GM12865 (cell line): ENCODE data around the gene CCDC172.

Experiments used
- DNase-seq: peaks from one replicate; pipeline ENCODE4 v3.0.0; 2010; ENCODE audit warnings: low read depth
- H3K4me3 ChIP-seq: 2 replicates; pipeline ENCODE4 v1.5.1; 2011; ENCODE audit warnings: mild to moderate bottlenecking, low read depth, low read length, control low read depth
- TF ChIP-seq, protein P1 (sequence below): IDR thresholded peaks from 2 replicates; pipeline ENCODE4 v1.5.1; 2011; ENCODE audit warnings: low read length, control low read depth, low read depth, inconsistent platforms; ENCODE audit not compliant: insufficient read depth; ENCODE audit errors: missing control alignments

The CCDC172 gene

GRCh38 chr10:116324227-116324950, at the start of gene CCDC172:
TSS of gene CCDC172 (plus strand) at chr10:116324448. CDS start at chr10:116325012, 564 bp downstream.
- no peak for DNase-seq
- TF ChIP-seq, protein P1, sequence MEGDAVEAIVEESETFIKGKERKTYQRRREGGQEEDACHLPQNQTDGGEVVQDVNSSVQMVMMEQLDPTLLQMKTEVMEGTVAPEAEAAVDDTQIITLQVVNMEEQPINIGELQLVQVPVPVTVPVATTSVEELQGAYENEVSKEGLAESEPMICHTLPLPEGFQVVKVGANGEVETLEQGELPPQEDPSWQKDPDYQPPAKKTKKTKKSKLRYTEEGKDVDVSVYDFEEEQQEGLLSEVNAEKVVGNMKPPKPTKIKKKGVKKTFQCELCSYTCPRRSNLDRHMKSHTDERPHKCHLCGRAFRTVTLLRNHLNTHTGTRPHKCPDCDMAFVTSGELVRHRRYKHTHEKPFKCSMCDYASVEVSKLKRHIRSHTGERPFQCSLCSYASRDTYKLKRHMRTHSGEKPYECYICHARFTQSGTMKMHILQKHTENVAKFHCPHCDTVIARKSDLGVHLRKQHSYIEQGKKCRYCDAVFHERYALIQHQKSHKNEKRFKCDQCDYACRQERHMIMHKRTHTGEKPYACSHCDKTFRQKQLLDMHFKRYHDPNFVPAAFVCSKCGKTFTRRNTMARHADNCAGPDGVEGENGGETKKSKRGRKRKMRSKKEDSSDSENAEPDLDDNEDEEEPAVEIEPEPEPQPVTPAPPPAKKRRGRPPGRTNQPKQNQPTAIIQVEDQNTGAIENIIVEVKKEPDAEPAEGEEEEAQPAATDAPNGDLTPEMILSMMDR: no peak
- H3K4me3 ChIP-seq: no peak within 1 kb of the TSS

DNA sequence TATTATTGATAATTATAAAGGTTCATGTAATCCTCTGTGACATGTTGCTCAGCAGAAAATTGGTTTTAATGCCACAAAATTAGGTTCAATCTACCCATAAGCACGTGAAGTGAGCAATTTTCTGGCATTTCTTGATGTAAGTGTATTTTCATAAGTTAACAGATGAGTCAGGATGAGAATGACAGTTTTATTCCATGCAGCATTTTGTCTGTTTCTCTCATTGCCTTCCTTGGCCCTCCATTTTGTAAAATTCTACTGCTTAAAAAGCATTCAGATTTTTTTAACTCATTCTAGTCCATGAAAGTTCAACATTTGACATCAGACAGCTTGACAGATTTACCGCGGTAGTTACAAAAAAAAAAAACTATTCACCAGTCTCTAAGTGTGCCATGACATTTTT, 47.3 kb upstream of the CCDC172 start:
- H3K4me3 ChIP-seq: no peak overlapping the region
- DNase-seq: no peak
- TF ChIP-seq, protein P1: no peak

- H3K4me3 ChIP-seq: no peak overlapping the region
- TF ChIP-seq, protein P1: no peak
- no peak for DNase-seq
These were observed 45.4 kb upstream of the CCDC172 start for GRCh38 chr10:116278846-116279245.

- no peak overlapping the region for H3K4me3 ChIP-seq
- TF ChIP-seq, protein P1: no peak
- DNase-seq: no peak
These were observed 42.5 kb upstream of the CCDC172 start for GRCh38 chr10:116281775-116282174.

- no peak overlapping the region for H3K4me3 ChIP-seq
- DNase-seq: peak; percentile 11
- TF ChIP-seq, protein P1: no peak
These were observed 37.5 kb upstream of the CCDC172 start for GRCh38 chr10:116286626-116287200.

DNA sequence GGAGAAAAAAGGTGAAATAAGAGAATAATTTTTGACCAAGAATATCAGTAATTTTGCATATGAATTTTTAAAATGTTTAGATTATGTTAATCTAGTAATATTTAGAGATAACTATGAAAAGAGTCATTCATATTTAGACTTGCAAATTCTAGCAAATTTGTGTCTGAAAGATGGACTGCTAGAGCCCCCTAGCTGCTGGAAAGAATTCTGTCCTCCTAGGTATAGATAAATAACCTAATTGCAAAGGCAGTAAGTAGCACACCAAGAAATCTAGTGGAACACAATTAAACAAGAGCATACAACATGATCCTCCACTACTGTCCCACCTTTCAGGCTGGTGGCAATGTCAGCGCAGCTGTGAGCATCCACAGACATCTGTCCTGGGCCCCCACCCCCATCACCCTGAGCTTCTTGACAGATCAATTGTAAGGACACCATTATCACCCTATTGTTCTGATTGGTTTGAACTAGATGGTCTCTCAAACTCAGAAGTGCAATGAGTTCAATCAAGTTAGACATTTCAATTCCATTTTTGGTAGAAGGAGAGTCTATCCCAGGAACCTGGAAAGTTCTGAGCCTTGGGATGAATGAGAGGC, 36.2 kb upstream of the CCDC172 start:
- peak; percentile 45 for DNase-seq
- TF ChIP-seq, protein P1: peak; percentile 46
- no peak overlapping the region for H3K4me3 ChIP-seq
